Left lobe of liver (tissue), 2 donors: ENCODE measurements around the gene C16orf87. TPM values are rescaled to one million over a fixed set of nuclear protein-coding genes. Genes with fewer than 3 reads are reported as not detected.
"Not testable (repeated sequence)": the region's sequence is repeated elsewhere in the genome, so short reads cannot be mapped to it uniquely, and the experiment has no call there.

ENCODE experiments used
- ATAC-seq: fragments of 200-7000 bp; cut with Tn5 transposase; one replicate; pipeline ENCODE4 v1.9.1; 2020; ENCODE audit warnings: mild to moderate bottlenecking, moderate library complexity
- DNase-seq: peaks from one replicate; pipeline ENCODE4 v3.0.0-alpha.2; 2020; ENCODE audit warnings: low spot score
- total RNA-seq: library from RNA; stranded (reverse); gene quantifications from one replicate; pipeline ENCODE4 v1.2.1, GENCODE V29; 2021
- donor health status: DM: no; HTN: no; CAD: no; lungs with moderate emphysema.
- donor health status: DM: no; HTN: yes; CAD: no.

The C16orf87 gene
- total RNA-seq, 1 donor from 2014 or later: 5.2 TPM

GRCh38 chr16:46801428-46802049 is 29.4 kb downstream of the C16orf87 start:
- peak; percentile 62 for ATAC-seq
- DNase-seq: no peak

GRCh38 chr16:46800494-46800893 is 30.5 kb downstream of the C16orf87 start:
- ATAC-seq: no peak

GRCh38 chr16:46797501-46797900 is 33.5 kb downstream of the C16orf87 start:
- ATAC-seq (no peak), DNase-seq (no peak)

More at GRCh38 chr16:46800494-46800893, 30.5 kb downstream of the C16orf87 start:
- no peak for DNase-seq

GRCh38 chr16:46796764-46797269 is 34.2 kb downstream of the C16orf87 start:
- no peak for ATAC-seq

GRCh38 chr16:46793841-46794240 is 37.1 kb downstream of the C16orf87 start:
- ATAC-seq (no peak), DNase-seq (no peak)

More at GRCh38 chr16:46796764-46797269, 34.2 kb downstream of the C16orf87 start:
- no peak for DNase-seq

GRCh38 chr16:46790599-46791270 is 40.2 kb downstream of the C16orf87 start:
- no peak for ATAC-seq
- DNase-seq: no peak

- DNase-seq (peak; percentile 84), ATAC-seq (peak; percentile 98)
Observed at GRCh38 chr16:46789499-46790414, 41.2 kb downstream of the C16orf87 start.

GRCh38 chr16:46788891-46789474 is 42.0 kb downstream of the C16orf87 start:
- ATAC-seq (peak; percentile 17), DNase-seq (no peak)

GRCh38 chr16:46787909-46788308 is 43.1 kb downstream of the C16orf87 start:
- ATAC-seq (no peak), DNase-seq (no peak)

- no peak for DNase-seq
- no peak for ATAC-seq
Observed at GRCh38 chr16:46785076-46785845, 45.7 kb downstream of the C16orf87 start.

- DNase-seq, ATAC-seq: not testable (repeated sequence)
Observed at GRCh38 chr16:46784569-46784968, 46.4 kb downstream of the C16orf87 start.

- ATAC-seq (no peak), DNase-seq (no peak)
Observed at GRCh38 chr16:46783800-46784199, 47.2 kb downstream of the C16orf87 start.

GRCh38 chr16:46782320-46782719 is 48.7 kb downstream of the C16orf87 start:
- no peak for ATAC-seq
- DNase-seq: no peak

GRCh38 chr16:46777804-46778203 is 53.2 kb downstream of the C16orf87 start:
- DNase-seq (no peak), ATAC-seq (no peak)

- ATAC-seq (no peak), DNase-seq (no peak)
Observed at GRCh38 chr16:46775214-46775613, 55.8 kb downstream of the C16orf87 start.

GRCh38 chr16:46774743-46775177 is 56.2 kb downstream of the C16orf87 start:
- ATAC-seq (no peak), DNase-seq (no peak)

- ATAC-seq (no peak), DNase-seq (no peak)
Observed at GRCh38 chr16:46772463-46772862, 58.5 kb downstream of the C16orf87 start.

- ATAC-seq (no peak), DNase-seq (no peak)
Observed at GRCh38 chr16:46768809-46769208, 62.2 kb downstream of the C16orf87 start.

GRCh38 chr16:46765050-46765449 is 65.9 kb downstream of the C16orf87 start:
- ATAC-seq (no peak), DNase-seq (no peak)

GRCh38 chr16:46763147-46763546 is 67.8 kb downstream of the C16orf87 start:
- DNase-seq: no peak
- ATAC-seq: no peak
